Fibroblast of skin of scalp (primary cell): ENCODE data around the gene SHB.

Experiments
- DNase-seq: peaks from one replicate; pipeline ENCODE4 v3.0.0-alpha.2; 2013

SHB gene

DNA sequence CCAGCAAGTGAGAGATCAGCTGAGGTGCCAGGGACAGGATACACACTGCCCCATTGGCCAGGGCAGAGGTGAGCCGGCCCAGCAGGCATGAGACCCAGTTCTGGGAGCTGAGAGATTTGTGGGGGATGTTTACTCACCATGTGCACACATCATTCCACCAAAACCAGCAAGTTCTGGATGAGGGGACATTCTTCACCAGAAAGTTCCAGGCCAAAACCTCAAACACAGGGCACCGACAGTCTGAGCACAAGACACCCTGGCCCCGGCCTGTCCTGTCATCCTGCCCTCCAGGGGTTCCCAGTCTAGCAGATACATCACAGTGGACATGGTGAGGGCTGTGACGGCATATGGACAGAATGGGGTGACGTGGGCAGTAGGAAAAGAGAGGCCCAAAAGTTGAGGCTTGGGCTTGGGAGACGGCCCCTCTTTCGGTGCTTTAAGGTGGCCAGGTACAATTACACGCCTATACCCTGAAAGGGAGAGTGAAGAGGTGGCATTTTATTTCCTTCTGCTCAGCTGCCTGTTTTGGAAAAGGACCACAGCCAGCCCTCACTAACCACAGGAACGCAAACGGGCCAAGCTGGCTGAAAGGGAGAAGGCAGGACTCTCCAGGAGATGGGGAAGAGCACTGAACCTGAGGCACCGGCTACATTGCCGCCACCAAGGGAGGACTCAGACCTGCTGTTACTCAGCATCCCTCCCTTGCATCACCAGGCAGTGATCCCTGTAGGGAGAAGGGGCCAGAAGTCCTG, 64.0 kb downstream of the SHB start:
- DNase-seq: no peak

- DNase-seq: no peak
Observed at GRCh38 chr9:38003946-38004808, 64.8 kb downstream of the SHB start.

- no peak for DNase-seq
Observed at GRCh38 chr9:38003230-38003629, 65.8 kb downstream of the SHB start.

DNA sequence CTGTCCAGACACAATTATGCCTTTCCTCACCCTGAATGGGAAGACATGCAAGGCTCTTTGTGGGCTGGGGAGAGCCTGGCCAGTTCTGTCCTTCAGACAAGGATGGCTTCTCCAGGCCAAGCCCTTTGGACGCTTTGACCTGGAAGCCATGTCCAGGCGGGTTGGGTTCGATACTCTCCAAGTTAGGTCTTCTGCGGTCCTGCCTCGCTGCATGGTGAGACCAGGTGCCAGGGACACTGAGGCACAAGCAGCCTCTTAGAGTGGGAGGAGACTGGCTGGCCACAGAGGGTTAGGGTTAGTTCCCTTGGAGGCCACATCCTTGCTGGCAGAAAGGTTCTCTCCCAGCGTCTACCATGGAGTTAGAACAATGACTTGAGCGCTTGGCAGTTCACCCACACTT, 67.6 kb downstream of the SHB start:
- no peak for DNase-seq

GRCh38 chr9:38000735-38001134, 68.3 kb downstream of the SHB start:
- no peak for DNase-seq

DNA sequence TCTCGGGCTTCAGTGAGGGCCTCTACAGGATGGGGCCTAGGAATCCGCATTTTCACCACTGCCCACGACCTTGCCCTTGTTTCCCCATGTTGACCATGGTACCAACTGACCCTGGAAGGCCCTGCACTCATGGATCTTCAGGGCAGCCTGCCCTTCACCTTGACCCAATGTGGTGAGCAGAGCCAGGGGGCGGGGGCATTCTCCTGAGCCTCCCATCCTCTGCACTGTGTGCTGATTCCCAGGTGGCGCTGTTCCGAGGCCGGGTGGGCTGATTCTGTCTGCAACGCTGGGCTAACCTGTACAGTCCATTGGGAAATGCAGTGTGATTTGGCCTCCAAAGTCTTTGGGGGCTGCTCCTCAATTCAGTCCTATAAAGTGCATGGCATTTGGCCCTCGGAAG, 68.7 kb downstream of the SHB start:
- DNase-seq: no peak

GRCh38 chr9:37999588-38000189, 69.3 kb downstream of the SHB start:
- no peak for DNase-seq

DNA sequence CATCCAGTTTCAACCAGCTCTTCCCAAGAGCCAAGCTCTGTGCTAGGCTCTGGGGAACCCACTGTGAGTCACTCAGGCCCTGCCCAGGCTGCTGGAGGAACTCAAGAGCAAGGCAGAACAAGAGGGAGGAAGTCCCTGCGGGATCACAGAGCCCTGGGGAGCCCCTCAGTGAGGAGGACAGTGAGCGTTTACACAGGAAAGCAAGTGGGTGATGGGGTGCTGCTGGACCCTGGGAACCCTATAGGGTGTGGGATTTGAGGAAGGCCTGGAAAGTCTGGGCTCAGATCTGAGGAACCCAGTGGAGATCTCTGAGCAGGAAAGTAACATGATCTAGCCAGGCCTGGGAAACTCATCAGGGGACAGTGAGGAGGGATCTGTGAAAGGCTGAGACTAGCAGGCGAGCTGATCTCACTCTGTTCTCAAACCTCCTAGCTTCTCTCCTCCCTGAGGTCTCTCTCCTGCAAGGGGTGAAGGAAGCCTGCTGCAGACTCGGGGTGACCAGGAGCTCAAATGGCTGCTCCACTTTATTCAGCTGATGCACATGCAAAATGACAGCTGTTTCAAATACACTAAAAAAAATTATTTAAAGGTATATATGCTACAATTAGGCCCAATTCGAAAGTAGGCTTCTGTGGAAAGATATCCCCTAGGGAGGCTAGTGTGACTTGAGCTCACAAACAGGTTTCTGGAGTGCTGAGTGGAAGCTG, 70.0 kb downstream of the SHB start:
- peak; percentile 32 for DNase-seq

DNA sequence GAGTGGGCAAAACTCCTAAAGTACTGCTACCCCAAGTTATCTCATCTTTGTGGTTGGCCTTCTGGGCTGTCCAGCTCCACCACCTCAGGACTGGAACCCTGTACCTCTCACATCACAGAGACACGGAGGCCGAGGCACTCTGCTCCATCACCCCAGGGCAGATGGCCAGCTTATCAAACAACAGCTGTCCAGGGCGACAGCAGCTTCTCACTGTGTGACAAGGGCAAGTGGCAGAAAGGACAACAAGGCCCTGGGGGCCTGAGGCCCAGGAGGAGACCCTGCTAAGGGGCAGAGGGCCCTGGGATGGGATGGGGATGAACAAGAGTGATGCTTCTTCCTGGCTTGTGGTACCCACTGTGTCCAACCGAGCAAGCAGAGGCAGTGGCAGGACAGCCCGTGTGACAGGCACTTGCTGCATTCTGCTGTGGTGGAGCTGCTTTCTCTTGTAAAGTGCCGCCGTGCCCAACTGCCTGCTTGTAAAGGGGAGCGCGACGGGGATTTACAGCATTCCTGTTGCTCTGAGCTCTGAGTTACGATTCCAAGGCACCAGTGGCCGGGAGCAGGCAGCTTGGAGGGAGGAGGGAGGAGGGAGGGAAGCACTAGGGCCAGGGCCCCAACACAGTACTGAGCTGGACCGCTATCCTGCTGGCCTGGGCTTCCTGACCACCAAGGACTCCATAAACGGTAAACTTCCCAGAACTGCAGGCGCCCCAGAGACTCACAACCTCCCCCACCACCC, 71.2 kb downstream of the SHB start:
- no peak for DNase-seq

DNA sequence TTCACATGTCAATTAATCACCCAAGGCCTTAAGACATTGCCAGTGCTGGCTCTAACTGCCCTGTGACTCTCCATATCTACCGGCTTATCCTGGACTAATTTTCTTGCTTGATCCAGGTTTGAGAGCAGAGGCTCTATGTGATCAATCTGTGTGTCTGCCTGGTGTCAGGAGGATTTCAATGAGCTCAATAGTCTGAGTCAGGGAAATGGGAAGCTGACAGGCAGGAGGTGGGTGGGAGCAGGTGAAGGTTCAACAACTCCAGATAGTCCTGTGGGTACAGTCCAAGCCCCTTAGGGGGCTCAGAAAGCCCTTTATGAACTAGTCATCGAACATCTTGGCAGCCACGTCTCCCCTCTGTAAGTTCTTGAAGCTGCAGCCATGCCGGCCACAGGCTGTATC, 72.2 kb downstream of the SHB start:
- no peak for DNase-seq

- no peak for DNase-seq
Observed at GRCh38 chr9:37995961-37996818, 72.8 kb downstream of the SHB start.

DNA sequence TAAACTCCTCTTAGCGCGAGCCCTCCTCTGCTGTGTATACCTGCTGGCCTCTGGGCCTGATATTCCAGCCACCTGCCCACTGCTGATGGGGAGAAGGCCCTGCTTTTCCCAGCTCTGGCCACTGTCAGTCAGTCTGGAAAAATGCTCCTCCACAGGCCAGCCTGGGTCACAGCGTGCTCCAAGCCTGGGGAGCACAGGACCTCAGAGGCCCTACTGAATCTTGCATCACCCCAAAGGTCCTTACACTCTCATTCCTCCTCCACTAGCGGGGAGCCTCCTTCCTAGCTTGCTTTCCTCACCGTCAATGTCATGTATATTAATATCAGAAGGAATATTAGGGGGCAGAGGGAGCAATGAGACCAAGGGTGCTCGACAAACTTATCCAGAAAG, 73.7 kb downstream of the SHB start:
- no peak for DNase-seq

GRCh38 chr9:37994639-37995347, 74.2 kb downstream of the SHB start:
- peak; percentile 87 for DNase-seq

GRCh38 chr9:37992924-37993349, 76.1 kb downstream of the SHB start:
- DNase-seq: no peak

DNA sequence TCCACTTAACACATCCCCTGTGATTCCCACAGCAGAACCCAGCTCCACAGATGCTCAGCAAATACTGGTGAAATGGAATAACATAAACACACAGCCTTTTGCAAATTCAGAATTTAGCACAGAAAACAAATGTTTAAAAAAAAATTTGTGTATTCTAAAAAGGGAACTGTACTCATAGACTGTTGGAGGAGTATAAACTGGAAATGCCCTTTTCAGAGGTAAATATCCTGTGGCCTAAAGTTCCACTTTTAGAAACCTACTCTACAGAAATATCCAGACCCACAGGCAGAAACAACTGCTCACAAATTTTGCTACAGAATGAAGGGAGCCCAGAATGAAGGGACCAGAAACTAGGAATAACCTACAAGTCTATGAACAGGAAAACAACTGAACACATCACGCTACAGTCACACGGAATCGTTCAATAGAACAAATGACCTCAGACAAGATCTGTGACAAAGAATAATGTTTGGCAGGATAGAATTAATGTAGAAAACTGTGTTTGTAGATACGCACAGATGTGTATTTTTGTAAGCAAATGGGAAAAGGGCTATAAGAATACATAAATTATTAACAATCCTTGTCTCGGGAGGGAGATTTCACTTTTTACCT, 78.5 kb downstream of the SHB start:
- DNase-seq: no peak

- DNase-seq: no peak
Observed at GRCh38 chr9:37989701-37990100, 79.3 kb downstream of the SHB start.

- no peak for DNase-seq
Observed at GRCh38 chr9:37988602-37989001, 80.4 kb downstream of the SHB start.

- no peak for DNase-seq
Observed at GRCh38 chr9:37988041-37988440, 81.0 kb downstream of the SHB start.

- DNase-seq: no peak
Observed at GRCh38 chr9:37987467-37987981, 81.5 kb downstream of the SHB start.

GRCh38 chr9:37986771-37987258, 82.2 kb downstream of the SHB start:
- no peak for DNase-seq
